HepG2 (cell line): Measurements from ENCODE around the gene PSENEN. TPM values are rescaled to one million over a fixed set of nuclear protein-coding genes. Genes with fewer than 3 reads are reported as not detected.
A peak's percentile ranks its signal among the peaks of the same experiment; 100 is the strongest.

Experiments
- ARID5B ChIP-seq: IDR thresholded peaks from 2 replicates; pipeline ENCODE4 v1.4.0; 2020; ENCODE audit warnings: mild to moderate bottlenecking, missing genetic modification reagents
- CEBPZ ChIP-seq: IDR thresholded peaks from 2 replicates; pipeline ENCODE4 v1.6.1; 2012; ENCODE audit warnings: low read length, improper control_type of control experiment
- KDM3A ChIP-seq: IDR thresholded peaks from 2 replicates; pipeline ENCODE4 v1.6.1; 2018; ENCODE audit warnings: low read depth, missing compliant biosample characterization
- MAF1 ChIP-seq: sonication (generic); formaldehyde crosslinking; IDR thresholded peaks from 2 replicates; pipeline ENCODE4 v1.5.0; 2020; ENCODE audit warnings: missing genetic modification reagents, borderline replicate concordance
- NFE2L1 ChIP-seq: sonication (generic); formaldehyde crosslinking; IDR thresholded peaks from 2 replicates; pipeline ENCODE4 v1.4.0; 2020; ENCODE audit warnings: missing genetic modification reagents, mild to moderate bottlenecking, borderline replicate concordance
- NRL ChIP-seq: sonication (generic); formaldehyde crosslinking; IDR thresholded peaks from 2 replicates; pipeline ENCODE4 v1.5.0; 2020; ENCODE audit warnings: missing genetic modification reagents, mild to moderate bottlenecking, moderate library complexity, borderline replicate concordance
- PHF20 ChIP-seq: sonication (generic); formaldehyde crosslinking; IDR thresholded peaks from 2 replicates; pipeline ENCODE4 v1.5.0; 2020; ENCODE audit warnings: mild to moderate bottlenecking, missing genetic modification reagents
- SOX6 ChIP-seq, 2 experiments: fragments of 450-650 bp in 1 of 2; sonication (generic) in 1 of 2; formaldehyde crosslinking in 1 of 2; IDR thresholded peaks; 2 replicates each; pipeline versions ENCODE4 v1.4.0 to v1.6.1; 2017 to 2020; ENCODE audit warnings: antibody characterized with exemption in 1 of 2, mild to moderate bottlenecking in 1 of 2, missing genetic modification reagents in 1 of 2
- TAF15 ChIP-seq: fragments of 200-400 bp; formaldehyde crosslinking; IDR thresholded peaks from one replicate; pipeline ENCODE4 v1.6.1; 2018; ENCODE audit warnings: mild to moderate bottlenecking, low read depth, low read length; ENCODE audit not compliant: poor library complexity, severe bottlenecking
- ZBTB21 ChIP-seq: sonication (generic); formaldehyde crosslinking; IDR thresholded peaks from 2 replicates; pipeline ENCODE4 v1.4.0; 2020; ENCODE audit warnings: missing genetic modification reagents
- ZNF260 ChIP-seq: sonication (generic); formaldehyde crosslinking; IDR thresholded peaks from 2 replicates; pipeline ENCODE4 v1.4.0; 2020; ENCODE audit warnings: missing genetic modification reagents, low read depth, mild to moderate bottlenecking, borderline replicate concordance
- ZNF276 ChIP-seq: sonication (generic); formaldehyde crosslinking; IDR thresholded peaks from 2 replicates; pipeline ENCODE4 v1.4.0; 2020; ENCODE audit warnings: mild to moderate bottlenecking, low read depth, missing genetic modification reagents
- ZNF558 ChIP-seq: sonication (generic); formaldehyde crosslinking; IDR thresholded peaks from 2 replicates; pipeline ENCODE4 v1.9.0; 2022; ENCODE audit warnings: mild to moderate bottlenecking, missing genetic modification reagents, borderline replicate concordance
- ZNF562 ChIP-seq: sonication (generic); formaldehyde crosslinking; IDR thresholded peaks from 2 replicates; pipeline ENCODE4 v1.8.0; 2022; ENCODE audit warnings: missing genetic modification reagents, borderline replicate concordance
- ZNF816 ChIP-seq: sonication (generic); formaldehyde crosslinking; IDR thresholded peaks from 2 replicates; pipeline ENCODE4 v1.8.0; 2022; ENCODE audit warnings: missing genetic modification reagents, mild to moderate bottlenecking, borderline replicate concordance
- polyA plus RNA-seq, 8 experiments: library from polyadenylated mRNA; depleted of rRNA in 3 of 8; stranded (reverse) in 7 of 8; unstranded in 1 of 8; fragments of >200 nt; fragmentation: Illumina TruSeq in 4 of 8; extraction: Trizol in 4 of 8; gene quantifications; 2 replicates each; pipeline versions ENCODE4 v1.2.1 to v1.2.3, GENCODE V29; 2011 to 2016; ENCODE audit warnings: low read depth in 4 of 8, missing spikeins in 1 of 8, mixed read lengths in 1 of 8; ENCODE audit not compliant: insufficient read depth in 1 of 8
- total RNA-seq, 5 experiments: library from RNA; depleted of rRNA; stranded (reverse); fragments of >200 nt; fragmentation: Illumina TruSeq; extraction: Trizol; gene quantifications; 2 replicates each; pipeline ENCODE4 v1.2.3, GENCODE V29; 2016; ENCODE audit warnings: low read depth in 1 of 5

PSENEN gene
- total and polyA plus RNA-seq, 2 of the 13 experiments (the other 11 are each of a cell fraction or from before 2014, with no cell fraction given) = 16.9 to 34.2 TPM

- TF ChIP-seq CEBPZ = 0 out of 2 replicates have a peak, but pooled peaks have one; percentile 32
- TF ChIP-seq TAF15 = no peak
- TF ChIP-seq PHF20 (CRISPR knock-in tag) = peak; percentile 58
- no peak for TF ChIP-seq ZNF276 (CRISPR knock-in tag)
- TF ChIP-seq NRL (CRISPR knock-in tag) = peak; percentile 80
- no peak; the same call in 1 of the 2 replicates for TF ChIP-seq KDM3A
- TF ChIP-seq ZNF260 (CRISPR knock-in tag) = no peak
- TF ChIP-seq ZNF558 (CRISPR knock-in tag) = no peak
- no peak for TF ChIP-seq SOX6 (IDR thresholded peaks at IDR 0.05)
- no peak for TF ChIP-seq SOX6 (CRISPR knock-in tag; IDR thresholded peaks at IDR 0.05)
- TF ChIP-seq NFE2L1 (CRISPR knock-in tag) = no peak; the same call in 1 of the 2 replicates
- TF ChIP-seq ZNF816 (CRISPR knock-in tag) = no peak
- TF ChIP-seq MAF1 (CRISPR knock-in tag) = 0 out of 2 replicates have a peak, but pooled peaks have one; percentile 56
- TF ChIP-seq ARID5B (CRISPR knock-in tag) = no peak
- TF ChIP-seq ZNF562 (CRISPR knock-in tag) = no peak
- TF ChIP-seq ZBTB21 (CRISPR knock-in tag) = no peak
Measured at GRCh38 chr19:35757749-35758608, 12.5 kb downstream of the PSENEN start, which contains the start of gene PROSER3 (continued).
